HEK293 (cell line): ENCODE results near the gene CCDC14.

Experiments used
- RBAK ChIP-seq: fragments of 450-650 bp; formaldehyde crosslinking; IDR thresholded peaks from 2 replicates; pipeline ENCODE4 v1.5.1; 2016; ENCODE audit warnings: missing biosample characterization, missing genetic modification characterization
- ZNF292 ChIP-seq: fragments of 450-650 bp; formaldehyde crosslinking; IDR thresholded peaks from 2 replicates; pipeline ENCODE4 v1.5.1; 2016; ENCODE audit warnings: low read depth, missing biosample characterization, missing genetic modification characterization, borderline replicate concordance
- ZNF530 ChIP-seq: fragments of 450-650 bp; formaldehyde crosslinking; IDR thresholded peaks from 2 replicates; pipeline ENCODE4 v1.5.1; 2016; ENCODE audit warnings: low read depth, missing biosample characterization, missing genetic modification characterization
- ZSCAN23 ChIP-seq: fragments of 450-650 bp; formaldehyde crosslinking; IDR thresholded peaks from 2 replicates; pipeline ENCODE4 v1.5.1; 2016; ENCODE audit warnings: missing biosample characterization, missing genetic modification characterization
- TF ChIP-seq, protein P1 (sequence below): fragments of 450-650 bp; formaldehyde crosslinking; IDR thresholded peaks from 2 replicates; pipeline ENCODE4 v1.5.1; 2016; ENCODE audit warnings: missing biosample characterization, missing genetic modification characterization
- TF ChIP-seq, protein P2 (sequence below): fragments of 450-650 bp; formaldehyde crosslinking; IDR thresholded peaks from 2 replicates; pipeline ENCODE4 v1.5.1; 2016; ENCODE audit warnings: missing biosample characterization, missing genetic modification characterization
- TF ChIP-seq, protein P3 (sequence below): fragments of 450-650 bp; formaldehyde crosslinking; IDR thresholded peaks from 2 replicates; pipeline ENCODE4 v1.5.1; 2016; ENCODE audit warnings: missing biosample characterization, missing genetic modification characterization

DNA sequence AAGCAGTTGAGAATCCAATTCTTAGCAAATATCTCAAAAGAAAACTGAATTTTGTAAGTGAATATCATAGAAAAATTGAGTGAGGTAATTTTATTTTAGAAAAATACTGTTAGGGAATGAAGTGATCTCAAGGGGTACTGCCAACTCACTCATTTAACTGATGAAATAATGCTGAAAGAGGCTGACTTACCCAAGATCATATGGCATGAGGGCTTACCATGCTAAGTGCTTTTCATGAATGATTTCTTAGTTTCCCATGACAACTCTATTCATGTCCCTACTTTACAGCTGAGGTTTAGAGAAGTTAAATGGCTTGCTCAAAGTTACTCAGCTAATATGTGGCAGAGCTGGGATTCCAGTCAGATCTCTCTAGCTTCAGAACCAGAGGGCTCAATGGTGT, 30.6 kb downstream of the CCDC14 start:
- TF ChIP-seq, protein P1, sequence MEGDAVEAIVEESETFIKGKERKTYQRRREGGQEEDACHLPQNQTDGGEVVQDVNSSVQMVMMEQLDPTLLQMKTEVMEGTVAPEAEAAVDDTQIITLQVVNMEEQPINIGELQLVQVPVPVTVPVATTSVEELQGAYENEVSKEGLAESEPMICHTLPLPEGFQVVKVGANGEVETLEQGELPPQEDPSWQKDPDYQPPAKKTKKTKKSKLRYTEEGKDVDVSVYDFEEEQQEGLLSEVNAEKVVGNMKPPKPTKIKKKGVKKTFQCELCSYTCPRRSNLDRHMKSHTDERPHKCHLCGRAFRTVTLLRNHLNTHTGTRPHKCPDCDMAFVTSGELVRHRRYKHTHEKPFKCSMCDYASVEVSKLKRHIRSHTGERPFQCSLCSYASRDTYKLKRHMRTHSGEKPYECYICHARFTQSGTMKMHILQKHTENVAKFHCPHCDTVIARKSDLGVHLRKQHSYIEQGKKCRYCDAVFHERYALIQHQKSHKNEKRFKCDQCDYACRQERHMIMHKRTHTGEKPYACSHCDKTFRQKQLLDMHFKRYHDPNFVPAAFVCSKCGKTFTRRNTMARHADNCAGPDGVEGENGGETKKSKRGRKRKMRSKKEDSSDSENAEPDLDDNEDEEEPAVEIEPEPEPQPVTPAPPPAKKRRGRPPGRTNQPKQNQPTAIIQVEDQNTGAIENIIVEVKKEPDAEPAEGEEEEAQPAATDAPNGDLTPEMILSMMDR, result no peak
- TF ChIP-seq ZNF292 (tag by site-specific recombination), result no peak
- no peak for TF ChIP-seq RBAK (tag by site-specific recombination)
- TF ChIP-seq ZSCAN23 (tag by site-specific recombination), result no peak
- TF ChIP-seq ZNF530, result no peak
- TF ChIP-seq, protein P2, sequence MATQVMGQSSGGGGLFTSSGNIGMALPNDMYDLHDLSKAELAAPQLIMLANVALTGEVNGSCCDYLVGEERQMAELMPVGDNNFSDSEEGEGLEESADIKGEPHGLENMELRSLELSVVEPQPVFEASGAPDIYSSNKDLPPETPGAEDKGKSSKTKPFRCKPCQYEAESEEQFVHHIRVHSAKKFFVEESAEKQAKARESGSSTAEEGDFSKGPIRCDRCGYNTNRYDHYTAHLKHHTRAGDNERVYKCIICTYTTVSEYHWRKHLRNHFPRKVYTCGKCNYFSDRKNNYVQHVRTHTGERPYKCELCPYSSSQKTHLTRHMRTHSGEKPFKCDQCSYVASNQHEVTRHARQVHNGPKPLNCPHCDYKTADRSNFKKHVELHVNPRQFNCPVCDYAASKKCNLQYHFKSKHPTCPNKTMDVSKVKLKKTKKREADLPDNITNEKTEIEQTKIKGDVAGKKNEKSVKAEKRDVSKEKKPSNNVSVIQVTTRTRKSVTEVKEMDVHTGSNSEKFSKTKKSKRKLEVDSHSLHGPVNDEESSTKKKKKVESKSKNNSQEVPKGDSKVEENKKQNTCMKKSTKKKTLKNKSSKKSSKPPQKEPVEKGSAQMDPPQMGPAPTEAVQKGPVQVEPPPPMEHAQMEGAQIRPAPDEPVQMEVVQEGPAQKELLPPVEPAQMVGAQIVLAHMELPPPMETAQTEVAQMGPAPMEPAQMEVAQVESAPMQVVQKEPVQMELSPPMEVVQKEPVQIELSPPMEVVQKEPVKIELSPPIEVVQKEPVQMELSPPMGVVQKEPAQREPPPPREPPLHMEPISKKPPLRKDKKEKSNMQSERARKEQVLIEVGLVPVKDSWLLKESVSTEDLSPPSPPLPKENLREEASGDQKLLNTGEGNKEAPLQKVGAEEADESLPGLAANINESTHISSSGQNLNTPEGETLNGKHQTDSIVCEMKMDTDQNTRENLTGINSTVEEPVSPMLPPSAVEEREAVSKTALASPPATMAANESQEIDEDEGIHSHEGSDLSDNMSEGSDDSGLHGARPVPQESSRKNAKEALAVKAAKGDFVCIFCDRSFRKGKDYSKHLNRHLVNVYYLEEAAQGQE (tag by site-specific recombination), result no peak
- TF ChIP-seq, protein P3, sequence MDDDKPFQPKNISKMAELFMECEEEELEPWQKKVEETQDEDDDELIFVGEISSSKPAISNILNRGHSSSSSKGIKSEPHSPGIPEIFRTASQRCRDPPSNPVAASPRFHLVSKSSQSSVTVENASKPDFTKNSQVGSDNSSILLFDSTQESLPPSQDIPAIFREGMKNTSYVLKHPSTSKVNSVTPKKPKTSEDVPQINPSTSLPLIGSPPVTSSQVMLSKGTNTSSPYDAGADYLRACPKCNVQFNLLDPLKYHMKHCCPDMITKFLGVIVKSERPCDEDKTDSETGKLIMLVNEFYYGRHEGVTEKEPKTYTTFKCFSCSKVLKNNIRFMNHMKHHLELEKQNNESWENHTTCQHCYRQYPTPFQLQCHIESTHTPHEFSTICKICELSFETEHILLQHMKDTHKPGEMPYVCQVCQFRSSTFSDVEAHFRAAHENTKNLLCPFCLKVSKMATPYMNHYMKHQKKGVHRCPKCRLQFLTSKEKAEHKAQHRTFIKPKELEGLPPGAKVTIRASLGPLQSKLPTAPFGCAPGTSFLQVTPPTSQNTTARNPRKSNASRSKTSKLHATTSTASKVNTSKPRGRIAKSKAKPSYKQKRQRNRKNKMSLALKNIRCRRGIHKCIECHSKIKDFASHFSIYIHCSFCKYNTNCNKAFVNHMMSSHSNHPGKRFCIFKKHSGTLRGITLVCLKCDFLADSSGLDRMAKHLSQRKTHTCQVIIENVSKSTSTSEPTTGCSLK (tag by site-specific recombination), result no peak
